Osteoblast (primary cell): Measurements from ENCODE around the gene DCST2. TPM values are rescaled to one million over a fixed set of nuclear protein-coding genes. Genes with fewer than 3 reads are reported as not detected.

Experiments used
- DNase-seq: peaks from one replicate; pipeline ENCODE4 v3.0.0; 2011; ENCODE audit warnings: low spot score, mixed read lengths; ENCODE audit not compliant: insufficient read length; ENCODE audit errors: missing footprints
- H2AFZ ChIP-seq: 2 replicates; pipeline ENCODE4 v1.6.0; 2011; ENCODE audit warnings: mild to moderate bottlenecking, low read length
- H3K27ac ChIP-seq: 2 replicates; pipeline ENCODE4 v1.5.1; 2011; ENCODE audit warnings: mild to moderate bottlenecking, low read depth, low read length, moderate library complexity
- H3K27me3 ChIP-seq: 2 replicates; pipeline ENCODE4 v1.6.0; 2012; ENCODE audit warnings: mild to moderate bottlenecking, control low read depth, inconsistent platforms, low read length, moderate library complexity; ENCODE audit not compliant: insufficient read depth
- H3K36me3 ChIP-seq: 2 replicates; pipeline ENCODE4 v1.5.1; 2011; ENCODE audit warnings: mild to moderate bottlenecking, low read length, control low read depth, moderate library complexity; ENCODE audit not compliant: insufficient read depth
- H3K4me1 ChIP-seq: 2 replicates; pipeline ENCODE4 v1.5.1; 2011; ENCODE audit warnings: mild to moderate bottlenecking, low read length, control low read depth, moderate library complexity; ENCODE audit not compliant: insufficient read depth
- H3K4me2 ChIP-seq: 2 replicates; pipeline ENCODE4 v1.6.0; 2011; ENCODE audit warnings: mild to moderate bottlenecking, low read length; ENCODE audit not compliant: insufficient read depth
- H3K4me3 ChIP-seq: fragments of 200-600 bp; sonication (generic); 3 replicates; pipeline ENCODE4 v1.5.1; 2012; ENCODE audit warnings: mild to moderate bottlenecking, low read length, inconsistent platforms; ENCODE audit not compliant: insufficient read depth
- H3K79me2 ChIP-seq: 2 replicates; pipeline ENCODE4 v1.6.0; 2012; ENCODE audit warnings: mild to moderate bottlenecking, low read length, control low read depth, inconsistent platforms; ENCODE audit not compliant: insufficient read depth
- H3K9me3 ChIP-seq: 2 replicates; pipeline ENCODE4 v1.5.1; 2011; ENCODE audit warnings: low read depth, low read length, control low read depth
- H4K20me1 ChIP-seq: 2 replicates; pipeline ENCODE4 v1.6.0; 2012; ENCODE audit warnings: mild to moderate bottlenecking, low read length, control low read depth; ENCODE audit not compliant: insufficient read depth
- total RNA-seq: library from RNA; depleted of rRNA; stranded (reverse); fragments of >200 nt; gene quantifications from 2 replicates; pipeline ENCODE4 v1.2.3, GENCODE V29; 2012
- TF ChIP-seq, protein P1 (sequence below): IDR thresholded peaks from 2 replicates; pipeline ENCODE4 v1.5.1; 2011; ENCODE audit warnings: mild to moderate bottlenecking, low read depth, low read length, moderate library complexity; ENCODE audit errors: extremely low read depth

Gene DCST2
- total RNA-seq, 1 donor: not detected

DNA sequence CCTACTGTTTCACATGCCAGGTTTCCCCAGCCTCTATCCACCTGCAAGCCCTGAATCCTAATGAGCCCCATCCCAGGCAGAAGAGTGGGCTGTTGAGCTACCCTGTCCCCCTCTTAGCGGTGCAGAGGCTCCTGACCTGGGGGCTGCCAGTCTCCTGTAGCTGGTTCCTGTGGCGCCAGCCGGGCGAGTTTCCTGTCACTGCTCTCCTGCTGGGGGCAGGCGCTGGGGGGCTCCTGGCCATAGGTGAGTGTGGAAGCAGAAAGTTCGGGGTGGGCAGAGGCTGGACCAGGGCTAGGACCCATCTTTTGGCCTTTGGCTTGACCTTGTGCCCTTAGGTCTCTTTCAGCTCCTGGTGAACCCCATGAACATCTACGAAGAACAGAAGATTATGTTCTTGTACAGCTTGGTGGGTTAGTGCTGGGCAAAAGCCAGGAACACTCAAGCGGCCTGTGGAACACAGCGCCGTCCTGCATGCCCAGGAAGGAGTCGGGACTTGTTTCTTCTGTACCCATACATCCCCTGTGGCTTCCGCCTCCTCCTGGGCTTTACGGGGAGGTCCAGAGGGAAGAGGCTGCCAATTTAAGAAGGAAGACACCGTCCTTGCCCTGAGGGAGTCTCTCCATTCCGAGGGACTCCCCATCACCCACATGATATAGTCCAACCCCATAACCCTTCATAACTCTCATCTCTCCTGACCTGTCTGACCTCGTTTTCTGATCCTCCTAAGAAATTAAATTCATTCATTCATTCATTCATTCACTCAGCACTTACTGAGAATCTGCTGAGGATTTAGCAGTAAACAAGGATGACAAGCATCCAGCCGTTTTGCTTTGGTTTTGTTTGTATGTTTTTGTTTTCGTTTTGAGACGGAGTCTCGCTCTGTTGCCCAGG lies 982 bp upstream of the DCST2 start:
- Histone ChIP-seq H3K27ac (no peak overlapping the region), H3K27me3 (peaks cover 11% of the 10 kb centered on the region), H3K4me1 (no peaks in the 10 kb centered on the region), H3K36me3 (no peaks in the 10 kb centered on the region), H3K9me3 (no peaks in the 10 kb centered on the region), H3K4me2 (no peak overlapping the region), H3K4me3 (no peak overlapping the region), H4K20me1 (no peaks in the 10 kb centered on the region), H2AFZ (no peak overlapping the region), H3K79me2 (no peaks in the 10 kb centered on the region)
- TF ChIP-seq, protein P1, sequence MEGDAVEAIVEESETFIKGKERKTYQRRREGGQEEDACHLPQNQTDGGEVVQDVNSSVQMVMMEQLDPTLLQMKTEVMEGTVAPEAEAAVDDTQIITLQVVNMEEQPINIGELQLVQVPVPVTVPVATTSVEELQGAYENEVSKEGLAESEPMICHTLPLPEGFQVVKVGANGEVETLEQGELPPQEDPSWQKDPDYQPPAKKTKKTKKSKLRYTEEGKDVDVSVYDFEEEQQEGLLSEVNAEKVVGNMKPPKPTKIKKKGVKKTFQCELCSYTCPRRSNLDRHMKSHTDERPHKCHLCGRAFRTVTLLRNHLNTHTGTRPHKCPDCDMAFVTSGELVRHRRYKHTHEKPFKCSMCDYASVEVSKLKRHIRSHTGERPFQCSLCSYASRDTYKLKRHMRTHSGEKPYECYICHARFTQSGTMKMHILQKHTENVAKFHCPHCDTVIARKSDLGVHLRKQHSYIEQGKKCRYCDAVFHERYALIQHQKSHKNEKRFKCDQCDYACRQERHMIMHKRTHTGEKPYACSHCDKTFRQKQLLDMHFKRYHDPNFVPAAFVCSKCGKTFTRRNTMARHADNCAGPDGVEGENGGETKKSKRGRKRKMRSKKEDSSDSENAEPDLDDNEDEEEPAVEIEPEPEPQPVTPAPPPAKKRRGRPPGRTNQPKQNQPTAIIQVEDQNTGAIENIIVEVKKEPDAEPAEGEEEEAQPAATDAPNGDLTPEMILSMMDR: no peak
- no peak for DNase-seq

DNA sequence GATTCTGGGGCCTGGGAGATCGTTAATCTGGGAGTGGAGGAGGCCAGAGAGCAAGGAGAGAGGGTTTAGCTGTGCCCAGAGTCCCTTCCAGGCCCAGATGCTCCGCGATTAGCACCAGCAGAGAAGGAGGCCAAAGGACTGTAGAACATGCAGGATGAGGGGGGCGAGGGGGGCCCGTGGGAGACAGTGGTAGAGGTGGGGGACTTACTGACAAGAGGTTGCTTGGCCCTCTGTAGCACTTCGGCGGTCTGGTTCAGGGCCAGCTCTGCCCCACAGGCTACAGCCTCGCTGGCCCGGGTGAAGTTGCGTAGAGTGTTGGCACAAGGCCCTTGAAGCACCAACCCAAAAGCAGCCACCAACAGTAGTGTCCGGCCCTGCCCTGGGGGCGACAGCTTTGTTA lies 695 bp downstream of the DCST2 start:
- Histone ChIP-seq H3K27ac (no peak overlapping the region), H2AFZ (no peak overlapping the region), H3K4me3 (no peak overlapping the region), H3K9me3 (no peaks in the 10 kb centered on the region), H3K27me3 (peaks cover 7% of the 10 kb centered on the region), H4K20me1 (no peaks in the 10 kb centered on the region), H3K36me3 (no peaks in the 10 kb centered on the region), H3K4me2 (no peak overlapping the region), H3K79me2 (no peaks in the 10 kb centered on the region), H3K4me1 (no peaks in the 10 kb centered on the region)
- no peak for DNase-seq
- TF ChIP-seq, protein P1: no peak

DNA sequence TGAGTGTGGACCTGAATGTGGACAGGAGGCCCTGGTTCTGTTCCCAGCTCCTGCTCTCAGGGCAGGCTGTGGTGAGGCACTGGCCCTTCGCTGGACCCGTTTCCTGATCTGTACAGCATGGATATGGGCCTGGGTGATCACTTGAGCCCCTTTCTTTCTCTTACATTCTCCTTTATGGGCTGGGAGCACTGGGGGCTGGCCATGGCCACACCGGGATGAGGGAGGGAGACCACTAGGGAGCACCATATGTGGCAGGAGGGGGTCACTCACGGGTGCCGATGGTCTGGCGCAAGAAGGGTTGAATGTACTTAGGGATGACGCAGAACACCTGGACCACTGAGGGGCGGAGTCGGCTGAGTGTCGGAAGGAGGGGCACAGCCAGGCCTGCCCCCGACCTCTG lies 2.7 kb downstream of the DCST2 start:
- Histone ChIP-seq H2AFZ (no peak overlapping the region), H3K9me3 (no peaks in the 10 kb centered on the region), H3K79me2 (no peaks in the 10 kb centered on the region), H3K36me3 (no peaks in the 10 kb centered on the region), H3K4me1 (no peaks in the 10 kb centered on the region), H3K4me2 (no peak overlapping the region), H3K27me3 (peaks cover 3% of the 10 kb centered on the region), H4K20me1 (no peaks in the 10 kb centered on the region), H3K27ac (no peak overlapping the region), H3K4me3 (no peak overlapping the region)
- DNase-seq: no peak
- TF ChIP-seq, protein P1: no peak

DNA sequence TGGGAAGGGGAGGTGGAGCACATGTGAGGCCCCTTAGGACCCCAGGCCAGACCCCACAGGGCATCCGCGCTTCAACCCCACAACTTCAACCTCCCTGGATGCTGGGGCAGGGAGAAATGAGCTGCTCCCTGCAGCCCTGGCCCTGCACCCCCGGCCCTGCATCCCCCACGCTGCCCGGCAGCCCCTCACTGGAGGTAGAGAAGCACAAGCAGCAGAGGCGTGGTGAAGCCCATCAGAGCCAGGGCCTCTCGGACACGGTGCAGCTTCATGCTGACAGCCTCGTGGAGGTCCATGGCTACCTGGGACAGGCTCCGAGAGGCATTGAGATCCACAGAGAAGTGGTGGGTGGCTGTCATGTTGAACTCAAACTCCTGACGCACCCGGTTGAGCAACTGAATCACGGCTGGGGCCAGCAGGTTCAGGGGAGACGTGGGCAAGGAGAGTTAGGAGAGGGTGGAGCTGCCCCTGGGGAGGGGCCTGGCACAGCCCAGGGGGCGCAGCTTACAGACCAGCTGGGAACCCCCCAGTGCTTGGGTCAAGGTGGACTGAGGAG lies 3.3 kb downstream of the DCST2 start:
- no peak overlapping the region for H2AFZ ChIP-seq
- no peak overlapping the region for H3K4me3 ChIP-seq
- H3K27me3 ChIP-seq: peaks cover 3% of the 10 kb centered on the region
- no peaks in the 10 kb centered on the region for H3K4me1 ChIP-seq
- TF ChIP-seq, protein P1: no peak
- H4K20me1 ChIP-seq: no peaks in the 10 kb centered on the region
- H3K79me2 ChIP-seq: no peaks in the 10 kb centered on the region
- no peak for DNase-seq
- no peaks in the 10 kb centered on the region for H3K36me3 ChIP-seq
- no peaks in the 10 kb centered on the region for H3K9me3 ChIP-seq
- H3K4me2 ChIP-seq: no peak overlapping the region
- H3K27ac ChIP-seq: no peak overlapping the region
